Endothelial cell of umbilical vein (primary cell): ENCODE data around the gene ACO2. TPM values are rescaled to one million over a fixed set of nuclear protein-coding genes. Genes with fewer than 3 reads are reported as not detected.

Experiments
- BruUV-seq: library from RNA; stranded (reverse); fragments of 400-500 nt; replicated peaks from 2 replicates; lab custom pipeline; 2021; lab: Mats Ljungman, UMichigan
- CTCF ChIA-PET: fragments of 300-600, 350-600 bp; sonication (Branson Sonifier 250); formaldehyde crosslinking; loops from one replicate; lab custom pipeline; 2021; ENCODE audit warnings: antibody characterized with exemption, inconsistent platforms; lab: Charles Lee
- POLR2A ChIA-PET: fragments of 300-600, 350-600 bp; sonication (Branson Sonifier 250); formaldehyde crosslinking; loops from one replicate; lab custom pipeline; 2021; ENCODE audit warnings: antibody characterized with exemption, inconsistent platforms; lab: Charles Lee
- DNase-seq: peaks from one replicate; pipeline ENCODE4 v3.0.0-alpha.2; 2011; ENCODE audit warnings: low read depth, low spot score
- FAIRE-seq: peaks from 2 replicates; lab custom pipeline; 2011; peaks lifted over from hg19 to GRCh38; lab: Jason Lieb, UNC
- H2AFZ ChIP-seq: 2 replicates; pipeline ENCODE4 v1.6.0; 2012; ENCODE audit warnings: low read depth, low read length, control low read depth, inconsistent platforms
- H3K27ac ChIP-seq: 2 replicates; pipeline ENCODE4 v1.5.1; 2011; ENCODE audit warnings: low read depth, mild to moderate bottlenecking, control low read depth, low read length, moderate library complexity; ENCODE audit not compliant: insufficient read depth
- H3K27me3 ChIP-seq, 2 experiments: 2 replicates each; pipeline versions ENCODE4 v1.6.0 to v1.6.1; 2011; ENCODE audit warnings: low read length in 2 of 2, mixed read lengths in 1 of 2; ENCODE audit not compliant: control insufficient read depth in 2 of 2, insufficient read depth in 2 of 2
- H3K36me3 ChIP-seq, 2 experiments: 2 replicates in 1 of 2; 3 replicates in 1 of 2; pipeline ENCODE4 v1.5.1; 2011; ENCODE audit warnings: low read length in 2 of 2, mild to moderate bottlenecking in 1 of 2, moderate library complexity in 1 of 2; ENCODE audit not compliant: control insufficient read depth in 2 of 2, insufficient read depth in 2 of 2; ENCODE audit errors: extremely low read depth in 1 of 2
- H3K4me1 ChIP-seq: 3 replicates; pipeline ENCODE4 v1.5.1; 2011; ENCODE audit warnings: mild to moderate bottlenecking, low read length; ENCODE audit not compliant: control insufficient read depth, insufficient read depth; ENCODE audit errors: extremely low read depth
- H3K4me2 ChIP-seq: 2 replicates; pipeline ENCODE4 v1.6.1; 2011; ENCODE audit warnings: low read length, control low read depth, mixed read lengths; ENCODE audit not compliant: insufficient read depth
- H3K4me3 ChIP-seq, 3 experiments: fragments of 200-600 bp in 1 of 3; sonication (generic), shearing (Covaris generic) in 1 of 3; replicated peaks in 1 of 3; 2 replicates each; pipeline ENCODE4 v1.5.1; 2011 to 2016; ENCODE audit warnings: control low read depth in 3 of 3, low read length in 3 of 3, mild to moderate bottlenecking in 2 of 3, inconsistent platforms in 1 of 3, low read depth in 1 of 3, moderate library complexity in 1 of 3; ENCODE audit not compliant: insufficient read depth in 1 of 3
- H3K79me2 ChIP-seq: 2 replicates; pipeline ENCODE4 v1.6.0; 2012; ENCODE audit warnings: low read length, inconsistent platforms; ENCODE audit not compliant: control insufficient read depth, insufficient read depth
- H3K9ac ChIP-seq: replicated peaks from 2 replicates; pipeline ENCODE3; 2011; ENCODE audit warnings: low read length, control low read depth; ENCODE audit not compliant: insufficient read depth; ENCODE audit errors: extremely low read depth
- H3K9me1 ChIP-seq: replicated peaks from 3 replicates; pipeline ENCODE4 v1.6.0; 2011; ENCODE audit warnings: mild to moderate bottlenecking, low read length; ENCODE audit not compliant: control insufficient read depth, insufficient read depth; ENCODE audit errors: extremely low read depth
- H3K9me3 ChIP-seq: replicated peaks from 2 replicates; pipeline ENCODE4 v1.5.1; 2012; ENCODE audit warnings: low read length, inconsistent platforms; ENCODE audit not compliant: control insufficient read depth, insufficient read depth
- H4K20me1 ChIP-seq: replicated peaks from 2 replicates; pipeline ENCODE3; 2011; ENCODE audit warnings: mild to moderate bottlenecking, low read length; ENCODE audit not compliant: control insufficient read depth, insufficient read depth; ENCODE audit errors: extremely low read depth
- EZH2 ChIP-seq: IDR thresholded peaks from 2 replicates; pipeline ENCODE4 v1.6.1; 2012; ENCODE audit warnings: borderline replicate concordance, low read depth, mild to moderate bottlenecking, moderate library complexity, low read length, inconsistent platforms; ENCODE audit not compliant: severe bottlenecking
- FOS ChIP-seq: IDR thresholded peaks from 2 replicates; pipeline ENCODE4 v1.6.1; 2011; ENCODE audit warnings: mild to moderate bottlenecking, low read length, moderate library complexity, borderline replicate concordance; ENCODE audit not compliant: insufficient read depth
- GATA2 ChIP-seq: IDR thresholded peaks from 2 replicates; pipeline ENCODE4 v1.7.0; 2011; ENCODE audit warnings: low read depth, mild to moderate bottlenecking, moderate library complexity, mixed read lengths, low read length; ENCODE audit not compliant: insufficient read length, insufficient read depth
- JUN ChIP-seq: IDR thresholded peaks from 2 replicates; pipeline ENCODE4 v1.6.1; 2011; ENCODE audit warnings: borderline replicate concordance, low read depth; ENCODE audit not compliant: insufficient read length, insufficient read depth
- MYC ChIP-seq: IDR thresholded peaks from one replicate; pipeline ENCODE4 v1.6.1; 2011; ENCODE audit warnings: mild to moderate bottlenecking, low read depth, low read length
- POLR2A ChIP-seq: IDR thresholded peaks from 2 replicates; pipeline ENCODE4 v1.6.1; 2012; ENCODE audit warnings: low read depth, mild to moderate bottlenecking, control low read depth, low read length
- POLR2AphosphoS5 ChIP-seq: IDR thresholded peaks from 2 replicates; pipeline ENCODE4 v1.6.1; 2012; ENCODE audit warnings: low read depth, mild to moderate bottlenecking, control low read depth, low read length, moderate library complexity; ENCODE audit not compliant: insufficient read depth
- dilution Hi-C: fragments of 300-500 bp; cut with MboI; formaldehyde crosslinking; loops from one replicate; pipeline ENCODE4 v1.15.0; 2019; ENCODE audit warnings: low sequenced_read_pairs; ENCODE audit not compliant: extremely low pct_ligation_motif_present
- intact Hi-C: fragments of 100-400 bp; cut with micrococcal nuclease; formaldehyde crosslinking; loops from one replicate; pipeline ENCODE4 v1.10.0; 2022
- polyA plus RNA-seq, 4 experiments: library from polyadenylated mRNA; depleted of rRNA in 3 of 4; stranded (reverse) in 3 of 4; unstranded in 1 of 4; fragments of >200 nt; gene quantifications; 2 replicates each; pipeline versions ENCODE4 v1.2.1 to v1.2.3, GENCODE V29; 2011 to 2012; ENCODE audit warnings: missing spikeins in 1 of 4
- total RNA-seq: library from RNA; stranded (reverse); gene quantifications from 2 replicates; pipeline ENCODE4 v1.2.3, GENCODE V29; 2021
- TF ChIP-seq, protein P1 (sequence below): IDR thresholded peaks from 2 replicates; pipeline ENCODE4 v1.6.1; 2011; ENCODE audit not compliant: insufficient read depth, insufficient read length
- TF ChIP-seq, protein P2 (sequence below), 2 donors: IDR thresholded peaks; 1 replicate in 1 of 2; 2 replicates in 1 of 2; pipeline ENCODE4 v1.5.1; 2011; ENCODE audit warnings: low read length in 2 of 2, mild to moderate bottlenecking in 2 of 2, moderate library complexity in 2 of 2, control low read depth in 1 of 2, inconsistent platforms in 1 of 2, low read depth in 1 of 2; ENCODE audit not compliant: insufficient read depth in 1 of 2; ENCODE audit errors: extremely low read depth in 1 of 2

Gene ACO2
- total and polyA plus RNA-seq, 2 donors (not counting 3 experiments of a cell fraction or from before 2014, with no cell fraction given), result 63.8 to 79.7 TPM

DNA sequence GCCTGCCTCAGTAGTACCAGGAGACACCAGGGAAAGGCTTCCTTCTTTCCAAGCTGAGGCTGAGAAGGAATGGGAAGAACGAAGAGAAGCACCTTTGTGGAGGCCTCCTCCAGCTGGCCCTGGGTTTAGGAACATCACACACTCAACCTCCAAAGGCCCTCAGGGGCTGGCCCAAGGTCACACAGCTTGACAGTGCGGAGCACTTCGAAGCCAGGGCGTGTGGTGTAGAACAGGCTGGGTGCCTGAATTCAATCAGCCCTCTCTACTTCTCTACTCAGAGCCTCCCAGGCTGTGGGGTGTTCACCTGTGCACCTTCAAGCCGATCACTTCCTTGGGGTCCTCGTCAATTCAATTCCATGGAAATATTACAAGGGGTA, 91.2 kb downstream of the ACO2 start:
- intact Hi-C loops, result no loop called here
- no peak overlapping the region for H3K4me2 ChIP-seq
- no peaks in the 10 kb centered on the region for H3K36me3 ChIP-seq
- H3K9me1 ChIP-seq, result no peaks in the 10 kb centered on the region
- no peak for TF ChIP-seq EZH2
- TF ChIP-seq JUN, result no peak
- TF ChIP-seq FOS, result no peak
- no peak for TF ChIP-seq MYC
- no peak for TF ChIP-seq POLR2A
- no peak for TF ChIP-seq GATA2
- TF ChIP-seq, protein P1, sequence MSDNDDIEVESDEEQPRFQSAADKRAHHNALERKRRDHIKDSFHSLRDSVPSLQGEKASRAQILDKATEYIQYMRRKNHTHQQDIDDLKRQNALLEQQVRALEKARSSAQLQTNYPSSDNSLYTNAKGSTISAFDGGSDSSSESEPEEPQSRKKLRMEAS, result no peak
- TF ChIP-seq, protein P2, sequence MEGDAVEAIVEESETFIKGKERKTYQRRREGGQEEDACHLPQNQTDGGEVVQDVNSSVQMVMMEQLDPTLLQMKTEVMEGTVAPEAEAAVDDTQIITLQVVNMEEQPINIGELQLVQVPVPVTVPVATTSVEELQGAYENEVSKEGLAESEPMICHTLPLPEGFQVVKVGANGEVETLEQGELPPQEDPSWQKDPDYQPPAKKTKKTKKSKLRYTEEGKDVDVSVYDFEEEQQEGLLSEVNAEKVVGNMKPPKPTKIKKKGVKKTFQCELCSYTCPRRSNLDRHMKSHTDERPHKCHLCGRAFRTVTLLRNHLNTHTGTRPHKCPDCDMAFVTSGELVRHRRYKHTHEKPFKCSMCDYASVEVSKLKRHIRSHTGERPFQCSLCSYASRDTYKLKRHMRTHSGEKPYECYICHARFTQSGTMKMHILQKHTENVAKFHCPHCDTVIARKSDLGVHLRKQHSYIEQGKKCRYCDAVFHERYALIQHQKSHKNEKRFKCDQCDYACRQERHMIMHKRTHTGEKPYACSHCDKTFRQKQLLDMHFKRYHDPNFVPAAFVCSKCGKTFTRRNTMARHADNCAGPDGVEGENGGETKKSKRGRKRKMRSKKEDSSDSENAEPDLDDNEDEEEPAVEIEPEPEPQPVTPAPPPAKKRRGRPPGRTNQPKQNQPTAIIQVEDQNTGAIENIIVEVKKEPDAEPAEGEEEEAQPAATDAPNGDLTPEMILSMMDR (IDR thresholded peaks at IDR 0.05; ENCODE audit: extremely low read depth in 1 of 2, insufficient read depth in 1 of 2, low read depth in 1 of 2, low read length in 2 of 2), result no peak
- TF ChIP-seq POLR2AphosphoS5, result no peak
- no peak for DNase-seq
- CTCF ChIA-PET, result interaction anchor here (1.2 kb wide), 1 partner anchor 17 kb away, joined by 4 read pairs; the partner anchor contains the start of gene POLR3H
- dilution Hi-C loops, result no loop called here
- H3K27ac ChIP-seq, result no peak overlapping the region
- no peak overlapping the region for H3K4me3 ChIP-seq
- POLR2A ChIA-PET, result no interaction called here
- H3K27me3 ChIP-seq, result peaks cover 0 to 8% of the 10 kb centered on the region in 2 experiments
- peaks cover 6% of the 10 kb centered on the region for H3K4me1 ChIP-seq
- H2AFZ ChIP-seq, result no peak overlapping the region
- no peaks in the 10 kb centered on the region for H4K20me1 ChIP-seq
- no peak for FAIRE-seq
- no peaks in the 10 kb centered on the region for H3K9me3 ChIP-seq
- BruUV-seq, result no TSS peak
- no peaks in the 10 kb centered on the region for H3K79me2 ChIP-seq
- H3K9ac ChIP-seq, result no peak overlapping the region
